GM18520 (cell line): ENCODE results near the gene RNF150.
"Not testable (repeated sequence)": the region's sequence is repeated elsewhere in the genome, so short reads cannot be mapped to it uniquely, and the experiment has no call there.

ENCODE experiments used
- ATAC-seq: cut with Tn5 transposase; IDR thresholded peaks from one replicate; pipeline ENCODE4 v1.9.1; 2021; ENCODE audit not compliant: unreplicated experiment

The RNF150 gene

GRCh38 chr4:141078871-141079270 is 54.4 kb downstream of the RNF150 start:
- no peak for ATAC-seq

- ATAC-seq, result no peak
Observed at GRCh38 chr4:141077611-141078225, 55.6 kb downstream of the RNF150 start.

- no peak for ATAC-seq
Observed at GRCh38 chr4:141075553-141075952, 57.7 kb downstream of the RNF150 start.

GRCh38 chr4:141074098-141074878 is 59.0 kb downstream of the RNF150 start:
- no peak for ATAC-seq

GRCh38 chr4:141066690-141067089 is 66.6 kb downstream of the RNF150 start:
- ATAC-seq, result no peak

GRCh38 chr4:141065872-141066271 is 67.4 kb downstream of the RNF150 start:
- ATAC-seq, result no peak

GRCh38 chr4:141062651-141063050 is 70.6 kb downstream of the RNF150 start:
- ATAC-seq, result no peak

GRCh38 chr4:141058591-141059512 is 74.4 kb downstream of the RNF150 start:
- no peak for ATAC-seq

GRCh38 chr4:141057582-141057981 is 75.7 kb downstream of the RNF150 start:
- ATAC-seq, result no peak

- ATAC-seq, result no peak
Observed at GRCh38 chr4:141056473-141056872, 76.8 kb downstream of the RNF150 start.

- ATAC-seq, result no peak
Observed at GRCh38 chr4:141054446-141054845, 78.8 kb downstream of the RNF150 start.

- not testable (repeated sequence) for ATAC-seq
Observed at GRCh38 chr4:141050999-141051398, 82.3 kb downstream of the RNF150 start.

- no peak for ATAC-seq
Observed at GRCh38 chr4:141047228-141047884, 85.9 kb downstream of the RNF150 start.

GRCh38 chr4:141046255-141046654 is 87.0 kb downstream of the RNF150 start:
- ATAC-seq, result peak; percentile 62

GRCh38 chr4:141045848-141046247 is 87.4 kb downstream of the RNF150 start:
- no peak for ATAC-seq

GRCh38 chr4:141041021-141041476 is 92.2 kb downstream of the RNF150 start:
- no peak for ATAC-seq

GRCh38 chr4:141039156-141039555 is 94.1 kb downstream of the RNF150 start:
- ATAC-seq, result no peak

GRCh38 chr4:141038428-141038827 is 94.8 kb downstream of the RNF150 start:
- ATAC-seq, result no peak

GRCh38 chr4:141037446-141037845 is 95.8 kb downstream of the RNF150 start:
- no peak for ATAC-seq

- no peak for ATAC-seq
Observed at GRCh38 chr4:141036786-141037185, 96.5 kb downstream of the RNF150 start.

- no peak for ATAC-seq
Observed at GRCh38 chr4:141035920-141036319, 97.3 kb downstream of the RNF150 start.
